HepG2 (cell line): ENCODE data around the gene SEMA4C. TPM values are rescaled to one million over a fixed set of nuclear protein-coding genes. Genes with fewer than 3 reads are reported as not detected.

Source experiments
- ATAC-seq: fragments of 200-7000 bp; cut with Tn5 transposase; 3 replicates; pipeline ENCODE4 v1.9.1; 2020; ENCODE audit warnings: mild to moderate bottlenecking, moderate library complexity
- BruUV-seq: library from RNA; stranded (reverse); fragments of 400-500 nt; replicated peaks from 2 replicates; lab custom pipeline; 2021; lab: Mats Ljungman, UMichigan
- CTCF ChIA-PET: fragments of 300-600 bp; formaldehyde crosslinking; extraction: SDS; loops from one replicate; lab custom pipeline; 2021; ENCODE audit warnings: low total read pairs, inconsistent platforms, low intra/inter-chr PET ratio; lab: Yijun Ruan, JAX
- POLR2A ChIA-PET: fragments of 350-600 bp; sonication (Branson Sonifier 250); formaldehyde crosslinking; loops from one replicate; lab custom pipeline; 2020; ENCODE audit warnings: antibody characterized with exemption, inconsistent platforms; lab: Yijun Ruan, JAX
- DNase-seq: peaks from one replicate; pipeline ENCODE4 v3.0.0-alpha.2; 2015; ENCODE audit warnings: low spot score
- FAIRE-seq: peaks from 3 replicates; lab custom pipeline; 2011; peaks lifted over from hg19 to GRCh38; lab: Jason Lieb, UNC
- H2AFZ ChIP-seq: one replicate; pipeline ENCODE4 v1.6.1; 2011; ENCODE audit warnings: low read length, inconsistent platforms
- H3K27ac ChIP-seq: fragments of 300-600 bp; 3 replicates; pipeline ENCODE4 v1.8.0; 2011; ENCODE audit warnings: mixed run types, mild to moderate bottlenecking, mixed read lengths, low read length, inconsistent platforms; ENCODE audit not compliant: insufficient read depth; ENCODE audit errors: extremely low read length
- H3K27me3 ChIP-seq, 2 experiments: fragments of 200-600 bp in 1 of 2; 2 replicates in 1 of 2; 3 replicates in 1 of 2; pipeline versions ENCODE4 v1.6.0 to v1.8.0; 2011; ENCODE audit warnings: low read length in 2 of 2, mild to moderate bottlenecking in 2 of 2, moderate library complexity in 2 of 2, inconsistent platforms in 1 of 2; ENCODE audit not compliant: insufficient read depth in 2 of 2, control insufficient read depth in 1 of 2
- H3K36me3 ChIP-seq, 2 experiments: fragments of 200-600 bp in 1 of 2; replicated peaks in 1 of 2; 2 replicates in 1 of 2; 3 replicates in 1 of 2; pipeline versions ENCODE4 v1.5.1 to v1.8.0; 2011; ENCODE audit warnings: low read length in 2 of 2, inconsistent platforms in 1 of 2; ENCODE audit not compliant: insufficient read depth in 2 of 2, control insufficient read depth in 1 of 2
- H3K4me1 ChIP-seq: 2 replicates; pipeline ENCODE4 v1.5.1; 2012; ENCODE audit warnings: low read length, inconsistent platforms; ENCODE audit not compliant: insufficient read depth
- H3K4me2 ChIP-seq: 2 replicates; pipeline ENCODE4 v1.6.0; 2011; ENCODE audit warnings: low read depth, low read length, inconsistent platforms
- H3K4me3 ChIP-seq, 3 experiments: fragments of 200-600 bp in 1 of 3; sonication (generic), shearing (Covaris generic) in 1 of 3; replicated peaks in 1 of 3; 2 replicates each; pipeline ENCODE4 v1.5.1; 2011 to 2016; ENCODE audit warnings: low read length in 3 of 3, inconsistent platforms in 2 of 3, low read depth in 2 of 3, mild to moderate bottlenecking in 2 of 3, control low read depth in 1 of 3, mixed read lengths in 1 of 3; ENCODE audit not compliant: insufficient read depth in 1 of 3
- H3K79me2 ChIP-seq: one replicate; pipeline ENCODE4 v1.6.1; 2011; ENCODE audit warnings: low read length, inconsistent platforms; ENCODE audit not compliant: insufficient read depth
- H3K9ac ChIP-seq: 2 replicates; pipeline ENCODE4 v1.6.0; 2011; ENCODE audit warnings: mild to moderate bottlenecking, low read depth, low read length, inconsistent platforms; ENCODE audit not compliant: insufficient read depth
- H3K9me3 ChIP-seq: 2 replicates; pipeline ENCODE4 v1.5.1; 2012; ENCODE audit warnings: mild to moderate bottlenecking, low read length
- H4K20me1 ChIP-seq: 2 replicates; pipeline ENCODE4 v1.6.0; 2011; ENCODE audit warnings: inconsistent platforms, mild to moderate bottlenecking, low read length, moderate library complexity; ENCODE audit not compliant: insufficient read depth
- AGO2 ChIP-seq: fragments of 200-400 bp; formaldehyde crosslinking; optimal IDR thresholded peaks from 2 replicates; pipeline ENCODE3; 2017; ENCODE audit warnings: mild to moderate bottlenecking, low read depth, low read length, moderate library complexity
- BORCS8-MEF2B ChIP-seq: sonication (generic); formaldehyde crosslinking; IDR thresholded peaks from 2 replicates; pipeline ENCODE4 v1.8.0; 2022; ENCODE audit warnings: mild to moderate bottlenecking, missing genetic modification reagents
- MEIS2 ChIP-seq: sonication (generic); formaldehyde crosslinking; IDR thresholded peaks from 2 replicates; pipeline ENCODE4 v1.9.0; 2021; ENCODE audit warnings: mild to moderate bottlenecking, missing genetic modification reagents
- NBN ChIP-seq: fragments of 450-650 bp; conservative IDR thresholded peaks from 2 replicates; pipeline ENCODE4 v1.6.1; 2017
- POLR2A ChIP-seq, 2 experiments: IDR thresholded peaks; 2 replicates each; pipeline ENCODE4 v1.6.1; 2011; ENCODE audit warnings: low read depth in 2 of 2, low read length in 2 of 2, mild to moderate bottlenecking in 1 of 2, moderate library complexity in 1 of 2; ENCODE audit not compliant: insufficient read depth in 1 of 2
- RBM22 ChIP-seq: fragments of 200-400 bp; formaldehyde crosslinking; optimal IDR thresholded peaks from 2 replicates; pipeline ENCODE3; 2017; ENCODE audit warnings: mild to moderate bottlenecking, low read length, moderate library complexity
- REPIN1 ChIP-seq: sonication (generic); formaldehyde crosslinking; IDR thresholded peaks from 2 replicates; pipeline ENCODE4 v1.8.0; 2022; ENCODE audit warnings: missing genetic modification reagents, low read depth, mild to moderate bottlenecking, borderline replicate concordance
- SSRP1 ChIP-seq: IDR thresholded peaks from 2 replicates; pipeline ENCODE4 v1.6.1; 2016; ENCODE audit warnings: control low read depth
- TBL1XR1 ChIP-seq: fragments of 150-350 bp; IDR thresholded peaks from 2 replicates; pipeline ENCODE4 v1.6.1; 2014; ENCODE audit warnings: borderline replicate concordance, low read length; ENCODE audit not compliant: partially characterized antibody
- TMF1 ChIP-seq: sonication (generic); formaldehyde crosslinking; IDR thresholded peaks from 2 replicates; pipeline ENCODE4 v1.8.1; 2022; ENCODE audit warnings: low read depth, missing genetic modification reagents
- ZNF3 ChIP-seq: IDR thresholded peaks from 2 replicates; pipeline ENCODE4 v1.7.0; 2017; ENCODE audit warnings: inconsistent platforms
- ZNF720 ChIP-seq: sonication (generic); formaldehyde crosslinking; IDR thresholded peaks from 2 replicates; pipeline ENCODE4 v1.4.0; 2020; ENCODE audit warnings: missing genetic modification reagents
- WGBS: methylation state at CpG from one replicate; pipeline ENCODE4 v1.1.6; 2017; ENCODE audit warnings: low lambda C conversion rate; 5-methylcytosine and 5-hydroxymethylcytosine counted together
- in situ Hi-C: cut with HindIII; loops from 2 replicates; pipeline ENCODE4 v1.10.0; 2017; ENCODE audit warnings: low pct_unique_long_range_greater_than_20kb; ENCODE audit not compliant: extremely low pct_ligation_motif_present
- intact Hi-C: fragments of 100-400 bp; cut with micrococcal nuclease; formaldehyde crosslinking; loops from one replicate; pipeline ENCODE4 v1.10.0; 2022; ENCODE audit not compliant: unreplicated experiment
- polyA plus RNA-seq, 8 experiments: library from polyadenylated mRNA; depleted of rRNA in 3 of 8; stranded (reverse) in 7 of 8; unstranded in 1 of 8; fragments of >200 nt; fragmentation: Illumina TruSeq in 4 of 8; extraction: Trizol in 4 of 8; gene quantifications; 2 replicates each; pipeline versions ENCODE4 v1.2.1 to v1.2.3, GENCODE V29; 2011 to 2016; ENCODE audit warnings: low read depth in 4 of 8, missing spikeins in 1 of 8, mixed read lengths in 1 of 8; ENCODE audit not compliant: insufficient read depth in 1 of 8
- total RNA-seq, 5 experiments: library from RNA; depleted of rRNA; stranded (reverse); fragments of >200 nt; fragmentation: Illumina TruSeq; extraction: Trizol; gene quantifications; 2 replicates each; pipeline ENCODE4 v1.2.3, GENCODE V29; 2016; ENCODE audit warnings: low read depth in 1 of 5

Gene SEMA4C
- total and polyA plus RNA-seq, 2 of the 13 experiments (the other 11 are each of a cell fraction or from before 2014, with no cell fraction given): 25.9 to 46.6 TPM

- Histone ChIP-seq H3K9ac (no peak overlapping the region), H3K4me1 (no peaks in the 10 kb centered on the region), H3K79me2 (no peaks in the 10 kb centered on the region), H2AFZ (no peak overlapping the region), H4K20me1 (peaks cover 8% of the 10 kb centered on the region; the same call in 1 of the 2 replicates), H3K36me3 (peaks cover 52 to 65% of the 10 kb centered on the region in 2 experiments), H3K27ac (no peak overlapping the region), H3K27me3 (no peaks in the 10 kb centered on the region), H3K4me3 (no peak overlapping the region), H3K4me2 (no peak overlapping the region), H3K9me3 (no peaks in the 10 kb centered on the region)
- 94% methylated on average over 18 of the region's 18 CpGs for WGBS
- BruUV-seq: no TSS peak
- ChIA-PET CTCF (no interaction called here), POLR2A (interaction anchor here (1.1 kb wide), 1 partner anchor 9 kb away, joined by 3 read pairs; no protein-coding TSS in a partner anchor)
- ATAC-seq (peak; percentile 25), DNase-seq (no peak), FAIRE-seq (no peak)
- in situ Hi-C loops (no loop called here), intact Hi-C loops (no loop called here)
- TF ChIP-seq TBL1XR1 (no peak), TMF1 (0 out of 2 replicates have a peak, but pooled peaks have one; percentile 15), ZNF720 (no peak), REPIN1 (CRISPR knock-in tag) (0 out of 2 replicates have a peak, but pooled peaks have one; percentile 26), POLR2A (IDR thresholded peaks at IDR 0.05; ENCODE audit: insufficient read depth in 1 of 2, low read depth in 2 of 2, low read length in 2 of 2) (0 out of 4 replicates have a peak, but pooled peaks of 1 of the 2 experiments have one; percentile 19), BORCS8-MEF2B (CRISPR knock-in tag) (0 out of 2 replicates have a peak, but pooled peaks have one; percentile 25), NBN (no peak), RBM22 (peak; percentile 70), SSRP1 (CRISPR knock-in tag) (no peak), AGO2 (peak; percentile 72), MEIS2 (CRISPR knock-in tag) (no peak), ZNF3 (no peak)
Measured at GRCh38 chr2:96832754-96833507, 36.9 kb downstream of the SEMA4C start.
